MV-4-11 (cell line): ENCODE measurements around the gene SLC25A42.
"Not testable (repeated sequence)": the region's sequence is repeated elsewhere in the genome, so short reads cannot be mapped to it uniquely, and the experiment has no call there.

Experiments
- DNase-seq: peaks from one replicate; lab custom pipeline; 2025; lab: John Stamatoyannopoulos, UW

The SLC25A42 gene

DNA sequence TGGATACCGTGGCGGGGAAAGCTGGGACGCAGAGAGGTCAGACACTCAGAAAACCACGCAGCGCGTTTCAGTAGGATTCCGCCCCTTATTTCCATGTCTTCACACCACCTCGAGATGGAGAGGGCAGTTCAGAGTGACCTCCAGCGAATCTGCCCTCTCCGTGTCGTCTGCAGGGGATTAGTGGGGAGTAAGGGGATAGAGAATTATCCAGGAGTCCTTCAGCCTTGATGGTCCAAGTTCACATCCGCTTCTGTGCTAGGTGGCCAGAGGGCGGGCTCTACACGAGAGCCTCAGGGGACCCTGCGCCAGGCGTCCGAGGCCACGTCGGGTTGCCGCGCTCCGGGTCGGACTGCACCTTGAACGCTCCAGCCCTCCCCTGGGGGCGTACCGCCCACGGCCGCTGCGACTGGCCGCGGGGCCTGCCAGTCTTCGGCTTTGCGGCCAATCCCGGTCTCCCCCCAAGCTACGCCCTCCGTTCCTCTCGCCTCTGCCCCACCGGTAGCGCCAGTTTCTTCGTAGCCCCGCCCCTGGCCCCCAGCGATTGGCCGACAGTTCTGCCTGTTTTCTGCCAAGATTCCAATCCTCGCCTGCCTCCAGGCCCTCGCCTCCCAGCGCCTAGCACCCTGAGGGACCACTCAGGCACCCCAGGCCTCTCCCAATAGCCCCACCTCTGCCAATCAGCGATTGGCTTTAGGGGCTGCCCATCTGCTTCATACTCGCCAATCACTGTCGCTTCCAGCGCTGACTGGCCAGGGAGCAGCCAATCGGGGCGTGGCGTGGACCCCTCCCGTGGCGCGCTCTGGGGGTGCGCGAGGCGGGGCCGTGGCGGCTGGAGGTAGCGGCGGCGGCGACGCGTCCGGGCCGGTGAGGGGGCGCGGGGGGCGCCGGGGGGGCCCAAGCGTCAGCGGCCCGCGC is at the start of gene SLC25A42:
SLC25A42 (plus strand) TSS at position 812 of the 915 bp plus-strand sequence. CDS start 32,131 bp downstream, outside the sequence.
- peak; percentile 100 for DNase-seq

DNA sequence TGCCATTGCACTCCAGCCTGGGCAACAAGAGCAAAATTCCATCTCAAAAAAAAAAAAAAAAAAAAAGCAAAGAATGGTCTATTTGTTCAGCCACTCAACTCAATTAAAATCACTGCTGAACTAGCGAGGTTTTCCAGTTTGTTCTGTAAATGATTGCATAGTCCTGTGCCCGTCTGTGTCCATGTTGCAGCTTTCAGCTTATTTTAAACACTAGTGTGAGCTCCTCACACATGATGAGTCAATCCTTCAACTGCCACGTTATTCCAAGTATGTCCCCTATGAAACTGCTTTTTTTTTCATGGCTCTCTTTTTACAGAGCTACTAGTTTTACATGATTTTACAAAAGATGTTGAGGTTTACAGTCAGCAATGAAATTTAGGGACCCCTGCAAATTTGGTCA is 42.7 kb upstream of the SLC25A42 start:
- peak; percentile 48 for DNase-seq

DNA sequence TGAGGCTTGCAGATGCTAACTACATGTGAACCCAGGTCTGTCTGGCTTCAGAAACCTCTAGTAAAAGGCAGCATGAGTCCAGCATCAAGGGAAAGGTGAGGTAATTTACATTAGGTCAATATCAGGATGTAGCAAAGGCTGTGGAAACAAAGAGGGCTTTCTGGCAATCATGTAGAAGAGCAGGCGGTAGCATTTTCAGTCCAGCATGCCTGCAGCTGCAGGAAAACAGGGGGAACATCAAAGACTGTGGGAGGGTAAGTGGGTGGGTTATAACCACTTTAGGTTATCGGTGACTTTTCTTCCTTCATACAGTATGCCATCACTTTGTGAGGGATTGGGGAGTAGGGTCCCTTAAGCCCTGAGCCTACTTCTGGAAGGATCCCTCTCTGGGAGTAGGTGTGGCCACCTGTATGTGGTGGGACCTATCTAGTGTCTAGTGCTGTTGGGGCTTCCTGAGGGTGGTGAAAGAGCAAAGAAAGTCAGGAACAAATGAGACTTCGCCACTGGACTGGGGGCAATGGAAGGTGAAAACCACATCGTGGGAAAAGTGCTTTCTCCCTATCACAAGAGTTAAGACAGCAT is 41.3 kb upstream of the SLC25A42 start:
- no peak for DNase-seq

DNA sequence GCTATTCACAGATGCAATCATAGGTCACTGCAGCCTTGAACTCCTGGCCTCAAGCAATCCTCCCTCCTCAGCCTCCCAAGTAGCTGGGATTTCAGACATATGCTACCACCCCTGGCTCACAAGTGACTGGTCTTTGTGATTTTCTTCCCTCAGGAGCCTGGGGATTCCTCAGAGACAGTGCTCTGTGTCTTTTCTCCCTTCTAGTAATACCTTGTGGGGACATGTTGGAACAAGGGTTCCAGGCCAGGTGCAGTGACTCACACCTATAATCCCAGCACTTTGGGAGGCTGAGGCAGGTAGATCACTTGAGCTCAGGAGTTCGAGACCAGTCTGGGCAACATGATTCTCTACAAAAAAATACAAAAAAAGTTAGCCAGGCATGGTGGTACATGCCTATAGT is 40.4 kb upstream of the SLC25A42 start:
- DNase-seq = not testable (repeated sequence)

DNA sequence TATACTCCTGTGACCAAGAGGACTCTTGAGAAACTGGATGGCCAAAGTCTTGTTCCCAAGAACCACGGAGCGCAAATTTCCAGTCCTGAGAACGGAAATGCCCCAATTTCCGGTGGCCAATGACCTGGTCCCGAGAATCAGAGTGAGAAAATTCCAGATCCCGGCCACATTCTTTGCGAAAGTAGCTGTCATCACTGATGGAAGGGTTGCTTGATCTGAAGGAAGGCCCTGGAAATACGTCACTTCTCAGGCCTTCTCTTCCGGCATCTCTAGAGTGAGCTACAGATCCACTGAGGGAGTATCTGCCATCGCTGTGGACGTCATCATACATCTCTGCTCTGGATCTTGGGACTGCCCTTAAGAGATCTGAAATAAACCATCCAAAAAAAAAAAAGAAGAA is 37.9 kb upstream of the SLC25A42 start:
- DNase-seq = no peak

DNA sequence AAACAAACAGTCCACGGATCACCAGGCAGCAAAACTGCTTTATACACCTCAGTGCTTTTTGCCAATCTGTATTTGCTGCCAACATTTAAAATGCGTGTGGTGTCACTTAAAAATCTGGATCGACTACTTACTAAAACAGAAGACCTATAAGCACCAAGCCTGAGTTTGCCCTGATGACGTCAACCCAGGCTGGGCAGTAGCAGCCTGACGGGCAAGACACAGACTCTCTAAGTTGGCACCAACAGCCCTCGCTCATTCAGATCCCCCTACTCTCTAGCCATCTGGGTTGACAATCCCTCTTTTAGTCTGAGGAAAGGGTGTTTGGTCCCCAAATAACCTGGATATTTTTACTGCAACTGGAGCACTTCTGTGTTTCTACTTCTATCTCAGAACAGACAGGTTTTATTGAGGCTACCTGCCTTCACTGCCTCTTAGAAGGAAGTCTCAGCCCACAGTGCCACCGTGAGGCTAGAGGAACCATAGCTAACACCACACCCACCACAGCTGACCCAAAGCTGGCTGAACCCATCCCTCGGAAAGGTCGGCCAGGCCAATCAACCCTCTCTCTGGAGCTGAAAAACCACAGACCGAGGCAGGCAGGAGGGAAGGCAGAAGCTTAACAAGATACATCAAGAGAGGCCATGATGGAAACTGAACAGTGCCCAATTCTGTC is 37.4 kb upstream of the SLC25A42 start:
- DNase-seq = peak; percentile 98

DNA sequence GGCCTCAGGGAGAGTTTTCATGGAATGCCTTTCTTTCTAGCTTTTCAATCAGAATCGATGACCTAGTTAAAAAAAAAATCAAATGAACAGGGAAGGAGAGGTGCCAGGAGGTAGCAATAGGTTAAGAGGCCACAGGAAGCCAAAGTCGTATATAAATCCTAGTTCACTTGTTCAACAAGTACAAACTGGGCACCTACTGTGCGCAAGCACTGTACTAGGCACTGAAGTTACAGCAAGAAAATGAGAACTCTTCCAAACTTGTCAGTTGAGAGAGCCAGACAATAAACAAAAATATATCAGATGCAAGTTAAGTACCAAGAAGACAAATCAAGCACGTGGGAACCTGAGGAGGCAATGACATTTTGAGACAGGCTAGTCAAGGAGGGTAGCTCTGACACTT is 36.6 kb upstream of the SLC25A42 start:
- no peak for DNase-seq

DNA sequence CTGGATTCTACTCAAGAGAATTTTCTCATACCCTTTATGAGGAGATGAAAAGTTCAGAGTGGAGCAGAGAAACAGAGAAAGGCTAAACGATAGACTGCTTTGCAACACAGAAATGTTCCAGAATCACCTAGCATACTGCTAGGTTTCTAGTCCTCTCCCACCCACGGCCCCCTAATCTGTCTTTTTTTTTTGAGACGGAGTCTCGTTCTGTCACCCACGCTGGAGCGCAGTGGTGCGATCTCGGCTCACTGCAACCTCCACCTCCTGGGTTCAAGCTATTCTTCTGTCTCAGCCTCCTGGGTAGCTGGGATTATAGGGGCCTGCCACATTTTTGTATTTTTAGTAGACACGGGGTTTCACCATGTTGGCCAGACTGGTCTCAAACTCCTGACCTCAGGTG is 35.3 kb upstream of the SLC25A42 start:
- DNase-seq = no peak

DNA sequence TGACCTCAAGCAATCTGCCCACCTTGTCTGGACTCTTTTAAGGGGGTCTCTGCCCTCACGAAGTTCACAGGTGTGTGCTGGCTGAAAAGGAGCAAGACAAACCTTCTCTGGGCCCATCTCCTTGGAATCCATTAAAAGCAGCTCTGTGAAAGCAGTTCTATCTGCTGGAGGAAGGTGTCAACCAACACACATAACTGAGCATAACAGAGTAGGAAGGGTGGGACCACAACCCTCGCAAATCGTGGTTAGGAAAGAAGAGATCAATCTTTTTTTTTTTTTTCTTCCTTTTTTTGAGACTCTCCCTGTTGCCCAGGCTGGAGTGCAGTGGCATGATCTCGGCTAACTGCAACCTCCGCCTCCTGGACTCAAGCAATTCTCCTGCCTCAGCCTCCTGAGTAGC is 31.9 kb upstream of the SLC25A42 start:
- peak; percentile 27 for DNase-seq

- DNase-seq = peak; percentile 98
These were observed 31.2 kb upstream of the SLC25A42 start for GRCh38 chr19:19032420-19033175.

- DNase-seq = no peak
These were observed 30.7 kb upstream of the SLC25A42 start for GRCh38 chr19:19033176-19033425.

- peak; percentile 95 for DNase-seq
These were observed 30.2 kb upstream of the SLC25A42 start, which contains the start of the genes ARMC6 and SUGP2 for GRCh38 chr19:19033426-19034203. Gene ARMC6 (plus strand): TSS chr19:19033603. CDS start chr19:19034210, 607 bp downstream. Gene SUGP2 (minus strand): TSS chr19:19033517. CDS start chr19:19031071, 2,446 bp downstream.

DNA sequence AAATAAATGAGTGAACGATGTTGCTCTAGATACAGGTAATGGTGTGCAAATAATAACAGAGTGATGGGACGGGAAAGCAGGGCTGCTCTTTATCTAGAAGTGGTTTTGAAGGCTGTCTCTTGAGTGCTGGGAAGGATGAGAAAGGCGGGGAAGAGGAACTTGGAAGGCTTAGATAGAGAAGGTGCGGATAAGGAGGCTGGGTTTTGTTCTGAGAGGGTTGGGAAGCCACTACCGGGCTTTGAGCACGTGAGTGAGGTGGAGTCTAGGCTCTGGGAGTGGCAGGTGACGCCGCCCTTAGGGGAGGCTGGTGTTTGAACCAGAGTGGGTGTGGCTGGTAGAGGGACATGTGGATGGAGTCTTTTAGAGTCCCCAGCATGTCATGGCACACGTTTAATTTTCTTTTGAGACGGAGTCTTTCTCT is 29.6 kb upstream of the SLC25A42 start:
- DNase-seq = peak; percentile 98

DNA sequence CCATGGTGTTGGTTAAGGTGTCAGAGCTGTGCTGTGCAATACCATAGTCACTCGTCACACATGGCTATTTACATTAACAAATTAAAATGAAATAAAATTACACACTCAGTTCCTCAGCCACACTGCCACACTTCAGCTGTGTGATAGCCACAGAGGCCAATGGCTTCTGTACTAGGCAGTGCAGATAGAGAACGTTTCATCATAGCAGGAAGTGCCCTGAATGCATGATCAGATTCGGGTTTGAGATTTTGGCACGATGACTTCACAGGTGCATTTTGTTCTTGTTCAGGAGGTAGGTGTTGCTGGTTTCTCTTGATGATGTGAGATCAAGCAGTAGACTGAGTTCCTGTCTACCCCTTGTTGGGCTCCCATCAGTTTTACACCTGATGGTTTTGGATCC is 23.9 kb upstream of the SLC25A42 start:
- peak; percentile 14 for DNase-seq

- no peak for DNase-seq
These were observed 23.4 kb upstream of the SLC25A42 start for GRCh38 chr19:19040417-19040816.

GRCh38 chr19:19042732-19043280 is 21.0 kb upstream of the SLC25A42 start:
- DNase-seq = no peak

- no peak for DNase-seq
These were observed 20.3 kb upstream of the SLC25A42 start for GRCh38 chr19:19043481-19043880.

- no peak for DNase-seq
These were observed 19.9 kb upstream of the SLC25A42 start for GRCh38 chr19:19043881-19044280.

DNA sequence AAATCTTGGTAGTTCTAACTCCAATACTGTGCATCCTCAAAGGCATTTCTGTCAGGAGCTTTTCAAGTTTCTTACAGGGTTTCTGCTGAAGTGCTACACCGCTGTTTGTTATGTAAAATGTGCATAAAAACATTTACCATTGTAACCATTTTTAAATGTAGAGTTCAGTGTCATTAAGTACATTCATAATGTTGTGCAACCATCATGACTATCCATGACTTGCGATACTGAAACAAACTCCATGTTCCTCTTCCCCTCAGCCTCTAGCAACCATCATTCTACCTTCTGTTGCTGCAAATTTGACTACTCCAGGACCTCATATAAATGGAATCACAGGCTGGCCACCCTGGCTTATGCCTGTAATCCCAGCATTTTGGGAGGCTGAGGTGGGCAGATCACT is 14.4 kb upstream of the SLC25A42 start:
- DNase-seq = peak; percentile 68

GRCh38 chr19:19050104-19050503 is 13.7 kb upstream of the SLC25A42 start:
- DNase-seq = no peak

- DNase-seq = no peak
These were observed 13.1 kb upstream of the SLC25A42 start for GRCh38 chr19:19050731-19051130.
